Stimulated activated CD4-positive, alpha-beta T cell treated with anti-CD3 and anti-CD28 coated beads, TNF-alpha, amount 100 ng/mL, for 1 hour (primary cell): ENCODE results near the gene SOX18.

Experiments
- DNase-seq, 3 donors: peaks; one replicate each; pipeline ENCODE4 v3.0.0-alpha.2; 2020; ENCODE audit warnings: low read depth in 3 of 3, low spot score in 1 of 3

The SOX18 gene

GRCh38 chr20:64069209-64069613 lies 19.8 kb upstream of the SOX18 start:
- no peak for DNase-seq

GRCh38 chr20:64068386-64069208 lies 19.2 kb upstream of the SOX18 start:
- no peak for DNase-seq

GRCh38 chr20:64067733-64068307 lies 18.4 kb upstream of the SOX18 start:
- DNase-seq = no peak

- DNase-seq = no peak
Observed at GRCh38 chr20:64067005-64067632, 17.7 kb upstream of the SOX18 start.

GRCh38 chr20:64065974-64066343 lies 16.5 kb upstream of the SOX18 start:
- DNase-seq = no peak

- DNase-seq = no peak
Observed at GRCh38 chr20:64065062-64065973, 15.9 kb upstream of the SOX18 start.

GRCh38 chr20:64064145-64064698 lies 14.8 kb upstream of the SOX18 start:
- no peak for DNase-seq

GRCh38 chr20:64063389-64064144 lies 14.1 kb upstream of the SOX18 start:
- no peak for DNase-seq

- peak; percentile 80 to 91 (median 88) for DNase-seq
Observed at GRCh38 chr20:64062596-64063388, 13.4 kb upstream of the SOX18 start, which contains the start of gene TCEA2. TCEA2 (plus strand) TSS chr20:64063198; CDS start chr20:64063313, 115 bp downstream.

GRCh38 chr20:64062276-64062595 lies 12.8 kb upstream of the SOX18 start:
- DNase-seq = no peak

GRCh38 chr20:64058536-64058935 lies 9.1 kb upstream of the SOX18 start:
- no peak for DNase-seq

GRCh38 chr20:64057628-64058498 lies 8.4 kb upstream of the SOX18 start:
- peak; percentile 54 to 78 (median 63) for DNase-seq

GRCh38 chr20:64056889-64057627 lies 7.6 kb upstream of the SOX18 start:
- no peak for DNase-seq

GRCh38 chr20:64056639-64056888 lies 7.1 kb upstream of the SOX18 start:
- no peak for DNase-seq

- no peak for DNase-seq
Observed at GRCh38 chr20:64055893-64056638, 6.6 kb upstream of the SOX18 start.

- DNase-seq = no peak
Observed at GRCh38 chr20:64055396-64055892, 6.0 kb upstream of the SOX18 start.
